ENCODE measurements around the gene C1QA.
"Not testable (repeated sequence)": the region's sequence is repeated elsewhere in the genome, so short reads cannot be mapped to it uniquely, and the experiment has no call there.

C1QA gene

GRCh38 chr1:22673486-22674409 is 37.3 kb downstream of the C1QA start:
- DNase-seq (ENCODE audit: low read depth in 2 of 2), result peak in 1 of 2 experiments; percentile 17

- DNase-seq (ENCODE audit: low read depth in 2 of 2), result no peak
These were observed 38.0 kb downstream of the C1QA start for GRCh38 chr1:22674410-22674749.

DNA sequence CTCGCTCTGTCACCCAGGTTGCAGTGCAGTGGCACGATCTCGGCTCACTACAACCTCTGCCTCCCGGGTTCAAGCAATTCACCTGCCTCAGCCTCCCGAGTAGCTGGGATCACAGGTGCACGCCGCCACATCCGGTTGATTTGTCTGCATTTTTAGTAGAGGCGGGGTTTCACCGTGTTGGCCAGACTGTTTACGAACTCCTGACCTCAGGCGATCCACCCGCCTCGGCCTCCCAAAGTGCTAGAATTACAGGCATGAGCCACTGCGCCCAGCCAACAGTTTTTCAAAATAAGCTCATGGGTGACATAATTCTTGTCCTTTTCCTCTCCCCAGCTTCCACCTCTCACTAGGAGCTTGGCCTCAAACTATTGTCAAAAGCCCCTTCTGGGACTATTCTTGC is 39.7 kb downstream of the C1QA start:
- DNase-seq (ENCODE audit: low read depth in 2 of 2), result not testable (repeated sequence)

DNA sequence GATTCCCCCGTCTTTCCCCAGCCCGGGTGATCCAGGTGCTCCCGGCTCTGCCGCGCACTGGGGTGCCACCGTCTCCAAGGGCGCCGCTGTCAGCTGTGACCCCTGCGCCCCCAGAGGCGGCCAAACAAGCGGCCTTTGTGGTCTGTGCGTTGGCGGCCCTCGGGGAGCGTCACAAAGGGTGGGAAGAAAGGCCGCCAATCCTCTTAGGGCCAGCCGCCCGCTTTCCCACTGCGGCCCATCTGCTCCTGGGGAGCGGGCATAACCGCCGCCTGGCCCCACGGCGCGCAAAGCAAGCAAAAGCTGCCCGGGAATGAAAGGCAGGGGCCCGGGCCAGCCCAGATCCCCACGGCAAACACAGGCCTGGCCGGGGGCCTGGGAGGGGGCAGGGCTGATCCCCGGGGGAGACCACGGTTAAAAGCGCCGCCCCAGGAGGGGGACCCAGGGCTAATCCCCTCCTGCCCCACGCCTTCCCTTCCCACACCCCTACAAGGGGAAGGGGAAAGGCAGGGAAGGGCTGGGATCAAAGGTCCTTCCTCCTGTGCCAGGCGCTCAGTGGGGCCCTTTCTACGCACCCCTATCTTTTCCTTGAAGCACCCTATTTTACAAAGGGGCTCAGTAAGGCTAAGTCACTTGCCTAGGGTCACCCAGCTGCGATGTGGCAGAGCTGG is 40.6 kb downstream of the C1QA start:
- DNase-seq (ENCODE audit: low read depth in 2 of 2), result no peak

- no peak for DNase-seq (ENCODE audit: low read depth in 2 of 2)
These were observed 41.8 kb downstream of the C1QA start for GRCh38 chr1:22677931-22678896.

GRCh38 chr1:22680726-22681125 is 44.3 kb downstream of the C1QA start:
- no peak for DNase-seq (ENCODE audit: low read depth in 2 of 2)

- DNase-seq (ENCODE audit: low read depth in 2 of 2), result no peak
These were observed 45.3 kb downstream of the C1QA start for GRCh38 chr1:22681556-22682276.

DNA sequence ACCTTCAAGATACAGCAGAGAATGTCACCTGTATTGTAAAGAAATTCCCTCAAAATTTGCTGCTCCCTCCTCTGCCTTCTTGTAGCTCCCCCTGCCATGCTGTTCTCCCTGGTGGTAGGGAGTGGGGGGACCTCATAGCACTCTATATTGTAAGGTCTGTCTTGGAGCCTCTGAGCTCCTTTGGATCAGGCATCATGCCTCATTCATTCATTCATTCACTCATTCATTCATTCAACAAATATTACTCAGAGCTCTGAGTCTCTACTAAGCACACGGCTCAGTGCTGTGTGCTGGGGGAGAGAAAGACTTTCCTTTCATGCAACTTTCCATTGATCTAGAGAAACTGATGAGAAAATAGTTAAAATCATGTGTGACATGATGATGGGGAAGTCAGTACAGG is 47.1 kb downstream of the C1QA start:
- DNase-seq (ENCODE audit: low read depth in 2 of 2), result no peak

DNA sequence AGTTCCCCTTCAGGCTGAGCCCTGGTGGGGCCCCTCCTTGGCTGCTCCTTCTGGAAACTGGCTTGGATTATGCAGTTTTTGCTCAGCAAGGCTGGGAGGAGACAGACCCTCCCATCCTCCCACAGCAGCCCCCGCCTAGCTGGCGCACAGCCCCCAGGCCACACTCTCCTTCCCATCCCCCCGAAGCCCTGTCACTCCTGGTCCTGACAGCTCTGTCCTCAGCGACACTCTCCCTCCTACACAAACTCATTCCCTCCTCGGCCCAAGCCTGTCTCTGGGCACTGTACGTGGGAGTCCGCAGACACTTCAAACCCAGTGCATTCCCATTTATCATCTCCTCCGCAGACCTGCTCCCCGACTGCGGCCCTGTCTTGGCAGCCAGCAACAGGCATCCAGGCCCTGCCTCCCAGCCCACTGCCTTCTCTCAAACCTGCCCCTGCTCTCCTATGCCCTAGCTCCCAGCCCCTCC is 49.2 kb downstream of the C1QA start:
- DNase-seq (ENCODE audit: low read depth in 2 of 2), result no peak

DNA sequence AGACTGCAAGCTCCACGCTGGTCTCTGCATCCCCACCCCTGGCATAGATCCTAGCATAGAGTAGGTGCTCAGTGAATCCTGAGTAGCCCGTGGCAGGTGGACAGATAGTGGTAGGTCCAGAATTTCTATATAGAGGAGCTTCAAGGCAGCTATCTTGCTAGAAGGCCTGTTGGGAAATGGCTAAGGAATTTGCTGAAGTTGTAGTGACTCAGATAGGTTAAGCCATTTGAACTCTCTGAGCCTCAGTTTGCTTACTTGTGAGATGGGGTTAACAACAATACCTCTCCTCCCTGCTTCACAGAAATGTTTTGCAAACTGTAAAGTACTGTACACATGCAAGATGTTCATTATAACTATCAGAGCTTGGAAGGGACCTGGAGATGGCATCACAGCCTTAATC is 50.8 kb downstream of the C1QA start:
- DNase-seq (ENCODE audit: low read depth in 2 of 2), result no peak

DNA sequence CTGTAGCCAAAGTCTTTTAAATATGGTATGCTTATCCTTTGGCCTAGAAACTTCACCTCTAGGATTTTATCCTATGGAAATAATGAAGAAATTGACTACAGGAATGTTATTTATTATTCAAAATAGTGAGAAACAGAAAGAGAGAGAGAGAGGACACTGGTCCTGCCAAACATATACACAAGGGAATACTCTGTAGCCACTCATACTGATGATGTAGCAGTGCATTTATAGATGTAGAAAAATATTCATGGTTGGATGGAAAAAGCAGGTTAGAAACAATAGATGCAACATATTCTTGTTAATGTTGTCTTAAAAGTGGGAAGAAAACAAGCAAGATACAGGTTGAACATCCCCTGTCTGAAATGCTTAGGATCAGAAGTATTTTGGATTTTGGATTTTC is 52.0 kb downstream of the C1QA start:
- no peak for DNase-seq (ENCODE audit: low read depth in 2 of 2)
